ENCODE measurements around the gene PSMG2.
"Not testable (repeated sequence)": the region's sequence is repeated elsewhere in the genome, so short reads cannot be mapped to it uniquely, and the experiment has no call there.

PSMG2 gene

GRCh38 chr18:12721495-12722275 lies 18.8 kb downstream of the PSMG2 start:
- no peak for DNase-seq

GRCh38 chr18:12722731-12723130 lies 19.9 kb downstream of the PSMG2 start:
- no peak for DNase-seq

- DNase-seq = no peak
These were observed 23.5 kb downstream of the PSMG2 start for GRCh38 chr18:12726331-12726730.

- peak in 46 of 51 donors; percentile 1 to 83 (median 30) for DNase-seq
These were observed 24.1 kb downstream of the PSMG2 start for GRCh38 chr18:12726774-12727550.

- no peak for DNase-seq
These were observed 34.5 kb downstream of the PSMG2 start for GRCh38 chr18:12737243-12737902.

- DNase-seq = no peak
These were observed 38.5 kb downstream of the PSMG2 start for GRCh38 chr18:12741351-12741750.

GRCh38 chr18:12742453-12742852 lies 39.6 kb downstream of the PSMG2 start:
- DNase-seq = no peak

- DNase-seq = no peak
These were observed 41.3 kb downstream of the PSMG2 start for GRCh38 chr18:12744103-12744502.

GRCh38 chr18:12745095-12745795 lies 42.4 kb downstream of the PSMG2 start:
- no peak for DNase-seq

GRCh38 chr18:12747530-12748315 lies 44.9 kb downstream of the PSMG2 start:
- DNase-seq = no peak

- no peak for DNase-seq
These were observed 45.8 kb downstream of the PSMG2 start for GRCh38 chr18:12748671-12749070.

- no peak for DNase-seq
These were observed 46.3 kb downstream of the PSMG2 start for GRCh38 chr18:12749121-12749520.

GRCh38 chr18:12750076-12750714 lies 47.4 kb downstream of the PSMG2 start:
- no peak for DNase-seq

GRCh38 chr18:12750715-12751502 lies 48.1 kb downstream of the PSMG2 start:
- no peak for DNase-seq

GRCh38 chr18:12751503-12751884 lies 48.7 kb downstream of the PSMG2 start:
- no peak for DNase-seq

GRCh38 chr18:12751891-12752290 lies 49.0 kb downstream of the PSMG2 start:
- no peak for DNase-seq

GRCh38 chr18:12754511-12754910 lies 51.7 kb downstream of the PSMG2 start:
- no peak for DNase-seq

GRCh38 chr18:12755606-12756005 lies 52.8 kb downstream of the PSMG2 start:
- DNase-seq = not testable (repeated sequence)

GRCh38 chr18:12756619-12757239 lies 53.9 kb downstream of the PSMG2 start:
- not testable (repeated sequence) for DNase-seq
